ENCODE results near the gene PALM. TPM values are rescaled to one million over a fixed set of nuclear protein-coding genes. Genes with fewer than 3 reads are reported as not detected.

PALM gene
- total RNA-seq, 1 experiment from 2014 or later: 0.83 TPM

DNA sequence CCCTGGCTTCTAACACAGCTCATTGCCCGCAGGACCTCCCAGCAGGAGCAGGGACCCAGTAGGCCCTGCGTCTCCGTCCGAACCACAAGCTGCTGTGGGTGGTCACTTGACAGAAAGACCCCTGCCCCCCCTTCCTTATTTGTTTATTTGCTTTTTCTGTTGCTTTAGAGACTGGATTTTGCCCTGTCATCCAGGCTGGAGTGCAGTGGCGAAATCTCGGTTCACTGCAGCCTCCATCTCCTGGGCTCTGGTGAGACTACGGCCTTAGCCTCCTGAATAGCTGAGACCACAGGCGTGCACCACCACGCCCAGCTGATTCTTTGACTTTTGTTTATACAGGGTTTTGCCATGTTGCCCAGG lies 80.9 kb downstream of the PALM start:
- Mint-ChIP-seq H3K27ac (ENCODE audit: unreplicated experiment) (no peak overlapping the region), H3K27me3 (ENCODE audit: unreplicated experiment) (no peaks in the 10 kb centered on the region), H3K9me3 (ENCODE audit: low read depth, unreplicated experiment) (no peaks in the 10 kb centered on the region), H3K36me3 (ENCODE audit: insufficient read depth, unreplicated experiment) (no peaks in the 10 kb centered on the region), H3K4me3 (ENCODE audit: low read depth, unreplicated experiment) (no peak overlapping the region), H3K4me1 (ENCODE audit: low read depth, unreplicated experiment) (no peaks in the 10 kb centered on the region)
- TF ChIP-seq, protein P1, sequence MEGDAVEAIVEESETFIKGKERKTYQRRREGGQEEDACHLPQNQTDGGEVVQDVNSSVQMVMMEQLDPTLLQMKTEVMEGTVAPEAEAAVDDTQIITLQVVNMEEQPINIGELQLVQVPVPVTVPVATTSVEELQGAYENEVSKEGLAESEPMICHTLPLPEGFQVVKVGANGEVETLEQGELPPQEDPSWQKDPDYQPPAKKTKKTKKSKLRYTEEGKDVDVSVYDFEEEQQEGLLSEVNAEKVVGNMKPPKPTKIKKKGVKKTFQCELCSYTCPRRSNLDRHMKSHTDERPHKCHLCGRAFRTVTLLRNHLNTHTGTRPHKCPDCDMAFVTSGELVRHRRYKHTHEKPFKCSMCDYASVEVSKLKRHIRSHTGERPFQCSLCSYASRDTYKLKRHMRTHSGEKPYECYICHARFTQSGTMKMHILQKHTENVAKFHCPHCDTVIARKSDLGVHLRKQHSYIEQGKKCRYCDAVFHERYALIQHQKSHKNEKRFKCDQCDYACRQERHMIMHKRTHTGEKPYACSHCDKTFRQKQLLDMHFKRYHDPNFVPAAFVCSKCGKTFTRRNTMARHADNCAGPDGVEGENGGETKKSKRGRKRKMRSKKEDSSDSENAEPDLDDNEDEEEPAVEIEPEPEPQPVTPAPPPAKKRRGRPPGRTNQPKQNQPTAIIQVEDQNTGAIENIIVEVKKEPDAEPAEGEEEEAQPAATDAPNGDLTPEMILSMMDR (IDR thresholded peaks at IDR 0.05; ENCODE audit: unreplicated experiment): no peak
- CTCF ChIA-PET: interaction anchor here (0.6 kb wide), 1 partner anchor 172 kb away, joined by 3 read pairs; no protein-coding TSS in a partner anchor
- intact Hi-C loops (cut with micrococcal nuclease; ENCODE audit: unreplicated experiment): no loop called here
- BruUV-seq (replicated peaks): no TSS peak
- no peak for DNase-seq

DNA sequence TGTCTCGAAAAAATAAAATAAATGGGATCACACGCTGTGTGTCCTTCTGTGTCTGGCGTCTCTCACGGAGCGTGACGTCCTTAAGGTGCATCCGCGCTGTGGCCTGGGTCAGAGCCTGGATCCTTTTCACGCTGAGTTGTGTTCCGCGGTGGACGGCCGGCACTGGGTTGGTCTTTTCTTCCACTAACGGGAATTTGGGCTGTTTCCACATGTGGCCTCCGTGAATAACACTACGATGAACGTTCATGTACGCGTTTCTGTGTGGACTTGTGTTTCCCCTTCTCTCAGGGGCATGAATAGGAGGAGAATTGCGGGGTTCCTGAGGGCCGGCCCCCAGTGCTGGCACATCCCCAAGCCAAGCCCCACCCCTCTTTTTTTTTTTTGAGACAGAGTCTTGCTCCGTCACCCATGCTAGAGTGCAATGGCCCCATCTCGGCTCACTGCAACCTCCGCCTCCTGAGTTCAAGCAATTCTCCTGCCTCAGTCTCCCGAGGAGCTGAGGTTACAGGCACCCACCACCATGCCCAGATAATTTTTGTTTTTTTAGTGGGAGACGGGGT lies 82.4 kb downstream of the PALM start:
- TF ChIP-seq, protein P1 (IDR thresholded peaks at IDR 0.05; ENCODE audit: unreplicated experiment): no peak
- Mint-ChIP-seq H3K4me1 (ENCODE audit: low read depth, unreplicated experiment) (no peaks in the 10 kb centered on the region), H3K36me3 (ENCODE audit: insufficient read depth, unreplicated experiment) (peaks cover 5% of the 10 kb centered on the region), H3K27me3 (ENCODE audit: unreplicated experiment) (no peaks in the 10 kb centered on the region), H3K27ac (ENCODE audit: unreplicated experiment) (no peak overlapping the region), H3K4me3 (ENCODE audit: low read depth, unreplicated experiment) (no peak overlapping the region), H3K9me3 (ENCODE audit: low read depth, unreplicated experiment) (no peaks in the 10 kb centered on the region)
- CTCF ChIA-PET: no interaction called here
- BruUV-seq (replicated peaks): no TSS peak
- no peak for DNase-seq
- intact Hi-C loops (cut with micrococcal nuclease; ENCODE audit: unreplicated experiment): no loop called here

DNA sequence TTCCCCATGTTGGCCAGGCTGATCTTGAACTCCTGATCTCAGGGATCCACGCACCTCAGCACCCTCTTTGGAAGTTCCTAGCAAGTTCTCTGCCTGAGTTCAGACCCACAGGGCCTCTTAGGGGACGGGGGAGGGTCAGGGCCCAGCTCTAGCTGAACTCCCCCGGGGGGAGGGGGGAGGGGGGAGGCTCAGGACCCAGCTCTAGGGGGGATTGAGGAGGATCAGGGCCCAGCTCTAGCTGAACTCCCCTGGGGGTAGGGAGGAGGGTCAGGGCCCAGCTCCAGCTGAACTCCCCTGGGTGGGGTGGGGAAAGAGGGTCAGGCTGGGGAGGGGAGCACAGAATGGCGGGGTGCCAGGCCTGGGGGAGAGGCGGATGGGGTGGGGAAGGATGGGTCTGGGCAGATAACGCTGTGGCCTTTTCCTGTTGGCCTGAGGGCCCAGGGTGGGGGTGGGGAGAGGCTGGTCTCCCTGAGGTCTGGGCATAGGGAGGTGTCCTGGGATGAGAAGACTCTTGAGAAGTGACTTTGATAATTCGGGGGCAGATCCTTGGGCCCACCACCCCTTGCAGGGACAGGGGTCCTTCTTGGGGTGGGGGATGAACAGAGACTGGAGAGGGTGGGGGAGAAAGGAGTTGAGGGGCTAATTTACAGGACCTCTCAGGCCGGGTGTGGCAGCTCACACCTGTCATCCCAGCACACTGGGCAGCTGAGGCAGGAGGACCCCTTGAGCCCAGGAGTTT lies 83.0 kb downstream of the PALM start:
- TF ChIP-seq, protein P1 (IDR thresholded peaks at IDR 0.05; ENCODE audit: unreplicated experiment): no peak
- no peaks in the 10 kb centered on the region for H3K4me1 Mint-ChIP-seq (ENCODE audit: low read depth, unreplicated experiment)
- intact Hi-C loops (cut with micrococcal nuclease; ENCODE audit: unreplicated experiment): no loop called here
- H3K4me3 Mint-ChIP-seq (ENCODE audit: low read depth, unreplicated experiment): no peak overlapping the region
- H3K9me3 Mint-ChIP-seq (ENCODE audit: low read depth, unreplicated experiment): no peaks in the 10 kb centered on the region
- H3K27ac Mint-ChIP-seq (ENCODE audit: unreplicated experiment): no peak overlapping the region
- DNase-seq: no peak
- CTCF ChIA-PET: interaction anchor here (0.5 kb wide), 1 partner anchor 372 kb away, joined by 10 read pairs; no protein-coding TSS in a partner anchor
- no TSS peak for BruUV-seq (replicated peaks)
- H3K36me3 Mint-ChIP-seq (ENCODE audit: insufficient read depth, unreplicated experiment): peaks cover 8% of the 10 kb centered on the region
- H3K27me3 Mint-ChIP-seq (ENCODE audit: unreplicated experiment): no peaks in the 10 kb centered on the region

DNA sequence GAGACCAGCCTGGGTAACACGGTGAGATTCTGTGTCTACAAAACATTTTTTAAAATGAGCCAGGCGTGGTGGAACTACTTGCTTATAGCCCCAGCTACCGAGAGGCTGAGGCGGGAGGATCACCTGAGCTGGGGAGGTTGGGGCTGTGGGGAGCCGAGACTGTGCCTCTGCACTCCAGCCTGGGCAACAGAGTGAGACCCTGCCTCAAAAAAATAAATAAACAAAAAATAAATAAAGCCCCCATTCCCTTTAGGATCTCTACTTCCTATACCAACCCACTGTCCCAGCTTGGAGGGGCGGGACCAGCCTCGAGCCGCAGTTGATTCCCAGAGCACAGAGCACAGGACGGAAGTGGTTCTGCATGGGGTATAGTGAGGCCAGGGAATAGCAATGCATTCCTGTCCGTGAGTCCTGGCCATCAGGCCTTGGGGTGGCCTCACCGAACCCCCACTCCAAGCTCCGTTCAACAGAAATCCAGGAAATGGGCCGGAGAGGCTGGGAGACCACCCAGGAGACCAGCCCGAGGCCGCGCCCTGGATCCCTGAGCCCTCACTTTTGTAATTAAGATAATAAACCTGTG lies 83.7 kb downstream of the PALM start:
- BruUV-seq (replicated peaks): no TSS peak
- Mint-ChIP-seq H3K27me3 (ENCODE audit: unreplicated experiment) (no peaks in the 10 kb centered on the region), H3K4me3 (ENCODE audit: low read depth, unreplicated experiment) (no peak overlapping the region), H3K9me3 (ENCODE audit: low read depth, unreplicated experiment) (no peaks in the 10 kb centered on the region), H3K27ac (ENCODE audit: unreplicated experiment) (no peak overlapping the region), H3K4me1 (ENCODE audit: low read depth, unreplicated experiment) (no peaks in the 10 kb centered on the region), H3K36me3 (ENCODE audit: insufficient read depth, unreplicated experiment) (peaks cover 14% of the 10 kb centered on the region)
- TF ChIP-seq, protein P1 (IDR thresholded peaks at IDR 0.05; ENCODE audit: unreplicated experiment): no peak
- DNase-seq: no peak
- CTCF ChIA-PET: no interaction called here
- intact Hi-C loops (cut with micrococcal nuclease; ENCODE audit: unreplicated experiment): no loop called here

Data from Calu3 (cell line).